ENCODE measurements around the gene GRK4.
"Not testable (repeated sequence)": the region's sequence is repeated elsewhere in the genome, so short reads cannot be mapped to it uniquely, and the experiment has no call there.

GRK4 gene

DNA sequence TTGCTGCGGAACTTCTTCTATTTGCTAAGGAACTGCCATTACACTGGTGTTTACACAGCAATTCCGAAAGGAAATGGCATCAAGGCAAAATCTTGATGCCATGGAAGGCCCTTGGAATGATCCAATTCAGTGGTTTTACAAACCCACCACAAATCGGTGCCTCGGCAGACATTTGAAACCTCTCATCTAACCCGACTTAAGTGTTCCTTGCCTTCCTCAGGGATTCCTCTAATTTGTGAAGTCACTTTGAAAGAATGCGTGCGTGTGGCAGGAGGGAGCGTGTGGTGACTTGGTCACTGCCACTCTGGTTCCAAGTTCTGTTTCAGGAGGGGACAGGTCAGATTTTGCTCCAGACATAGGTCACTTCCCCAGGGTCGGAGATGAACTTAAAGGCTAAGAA lies 4.9 kb upstream of the GRK4 start:
- DNase-seq (ENCODE audit: low read depth) = peak; percentile 72

DNA sequence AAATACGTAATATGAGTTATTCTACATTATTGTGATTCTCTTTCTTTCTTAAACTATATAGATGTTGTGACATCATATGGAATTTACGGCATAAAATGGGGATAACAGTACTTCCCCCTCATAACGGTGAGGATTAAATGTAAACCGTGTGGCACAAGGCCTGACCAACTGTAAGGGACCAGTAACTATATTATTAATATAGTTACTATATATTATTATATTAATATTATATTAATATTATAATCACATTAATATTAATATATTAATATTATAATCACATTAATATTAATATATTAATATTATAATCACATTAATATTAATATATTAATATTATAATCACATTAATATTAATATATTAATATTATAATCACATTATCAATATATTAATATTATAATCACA lies 2.9 kb upstream of the GRK4 start:
- not testable (repeated sequence) for DNase-seq (ENCODE audit: low read depth)

DNA sequence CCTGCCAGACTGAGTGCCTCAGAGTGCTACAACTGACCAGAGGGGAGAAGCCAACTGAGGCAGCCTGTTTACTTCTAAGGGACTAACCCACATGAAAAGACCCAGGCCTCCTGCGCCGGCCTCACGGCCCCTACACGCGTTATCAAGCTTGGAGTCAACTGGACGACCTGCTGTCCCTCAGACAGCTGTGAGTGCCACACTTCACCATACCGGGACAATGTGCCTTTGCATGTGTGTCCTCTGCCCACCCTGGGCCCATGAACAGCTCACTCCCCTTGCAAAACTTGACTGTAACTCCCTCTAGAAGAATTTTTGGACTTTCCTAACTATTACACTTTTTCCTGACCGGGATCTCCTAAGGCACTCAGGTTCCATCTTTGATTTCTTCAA lies 2.0 kb upstream of the GRK4 start:
- DNase-seq (ENCODE audit: low read depth) = no peak

DNA sequence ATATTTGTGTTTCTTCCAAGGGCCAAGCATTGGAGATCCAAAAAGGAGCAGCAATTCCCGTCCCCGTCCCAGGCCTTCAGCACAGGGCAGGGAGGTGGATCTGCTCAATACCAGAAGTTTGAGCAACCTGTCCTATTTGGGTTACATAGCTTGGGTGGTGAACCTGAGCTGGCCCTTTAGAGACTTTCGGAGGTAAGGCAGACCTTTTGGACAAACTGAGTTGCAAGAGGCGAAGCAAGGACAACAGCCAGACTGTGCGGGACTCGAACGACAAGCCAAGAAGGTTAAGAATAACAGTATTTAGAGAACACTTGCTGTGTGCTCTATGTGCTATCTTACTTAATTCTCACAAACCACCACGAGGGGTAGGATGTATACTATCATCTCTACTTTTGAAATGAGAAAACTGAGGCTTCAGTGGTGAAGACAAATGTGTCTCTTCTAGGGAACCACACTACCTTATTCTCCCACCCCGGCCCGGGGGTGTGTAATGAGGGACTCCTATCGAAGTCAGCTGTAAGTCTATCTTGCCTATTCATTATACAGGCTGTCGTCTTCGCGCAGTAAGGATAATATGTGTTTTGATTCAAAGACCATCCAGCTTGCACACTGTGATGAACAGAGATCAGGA lies 1.4 kb upstream of the GRK4 start:
- DNase-seq (ENCODE audit: low read depth) = no peak

DNA sequence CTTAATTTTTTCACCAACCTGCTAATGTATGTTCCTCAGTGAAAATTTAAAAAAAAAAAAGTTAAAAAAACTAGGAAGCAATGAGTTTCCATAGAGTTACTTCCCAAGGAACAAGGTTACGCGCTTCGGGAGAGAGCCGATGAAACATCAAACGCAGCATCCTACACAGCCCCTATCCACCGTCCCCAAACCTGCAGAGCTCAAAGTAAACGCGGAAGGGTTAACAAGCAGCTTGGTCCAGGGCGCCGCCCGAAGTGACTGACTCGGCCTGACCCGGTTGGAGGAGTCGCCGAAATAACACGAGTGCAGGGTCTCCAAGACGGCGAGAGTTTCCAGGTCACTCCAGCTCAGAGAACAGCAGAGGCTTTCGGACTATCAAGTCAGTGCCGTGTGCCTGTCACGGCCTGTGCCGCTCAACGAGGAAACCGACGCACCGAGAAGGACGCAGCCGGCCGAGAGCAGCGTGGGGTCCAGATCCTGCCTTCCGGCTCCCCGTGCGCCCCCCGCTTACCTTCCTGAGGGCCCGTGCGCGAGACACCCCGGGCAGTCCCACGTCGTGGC lies 677 bp upstream of the GRK4 start:
- peak; percentile 32 for DNase-seq (ENCODE audit: low read depth)

DNA sequence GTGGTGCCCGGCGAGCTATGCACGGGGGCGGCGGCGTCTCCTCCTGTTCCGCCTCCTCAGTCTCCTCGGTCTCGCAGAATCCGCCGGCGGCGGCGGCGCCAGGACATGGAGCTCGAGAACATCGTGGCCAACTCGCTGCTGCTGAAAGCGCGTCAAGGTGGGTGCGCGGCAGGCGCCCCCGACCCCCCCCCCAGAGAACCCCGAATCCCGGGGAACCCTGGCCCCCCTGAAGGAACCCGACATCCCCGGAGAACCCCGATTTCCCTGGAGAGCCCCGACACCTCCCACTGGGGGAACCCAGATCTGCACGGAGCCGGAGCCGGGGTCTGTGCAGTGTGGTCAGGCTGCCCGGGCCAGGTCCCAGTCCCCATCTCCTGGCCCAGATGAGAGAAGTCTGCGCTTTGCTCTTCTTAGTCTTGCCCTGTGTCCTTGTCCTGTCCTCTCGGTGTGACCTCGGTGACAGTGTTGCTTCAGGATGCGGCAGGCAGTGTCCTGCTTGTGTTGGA lies 648 bp downstream of the GRK4 start:
- DNase-seq (ENCODE audit: low read depth) = peak; percentile 60

DNA sequence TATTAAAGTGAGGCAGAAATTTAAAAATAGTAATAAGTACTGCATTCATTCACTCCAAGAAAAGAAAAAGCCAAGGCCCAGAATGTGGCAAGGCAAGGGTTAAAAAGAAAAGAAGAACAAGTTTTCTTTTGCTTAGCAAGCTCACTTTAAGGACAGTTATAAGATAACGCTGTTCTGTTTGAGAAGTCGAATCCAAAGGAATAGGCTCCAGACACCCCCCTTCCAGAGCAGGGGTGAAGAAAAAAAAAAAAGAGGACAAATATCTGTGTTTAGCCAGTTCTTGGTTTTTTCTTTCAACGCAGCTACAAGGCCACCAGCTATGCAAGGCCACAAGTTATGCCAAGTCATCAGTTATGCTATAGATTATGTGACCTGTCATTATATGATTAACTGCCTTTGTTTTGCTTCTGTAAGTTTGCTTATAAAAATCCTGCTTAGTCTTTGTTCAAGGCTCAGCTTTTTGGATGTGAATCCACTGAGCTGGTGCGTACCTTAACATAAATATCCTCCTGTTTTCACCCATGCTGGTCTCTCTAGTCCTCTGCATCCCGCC lies 1.4 kb downstream of the GRK4 start:
- DNase-seq (ENCODE audit: low read depth) = no peak

DNA sequence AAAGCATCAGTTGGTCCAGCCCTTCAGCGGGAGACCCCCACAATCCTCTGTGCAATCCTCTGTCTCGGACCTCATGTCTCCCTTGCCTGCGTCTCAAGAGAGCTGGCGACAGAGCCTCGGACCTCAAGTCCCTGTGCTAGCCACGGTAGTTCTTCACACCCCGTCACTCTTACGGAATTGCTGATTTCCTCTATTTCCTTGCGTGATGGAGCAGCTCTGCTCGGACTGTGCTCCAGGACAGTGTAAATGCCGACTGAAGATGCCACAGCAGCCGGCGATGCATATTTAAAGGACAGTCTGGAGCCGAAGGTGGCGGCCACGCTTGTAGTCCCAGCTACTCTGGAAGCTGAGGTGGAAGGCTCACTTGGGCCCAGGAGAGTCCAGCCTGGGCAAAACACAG lies 1.9 kb downstream of the GRK4 start:
- DNase-seq (ENCODE audit: low read depth) = no peak

DNA sequence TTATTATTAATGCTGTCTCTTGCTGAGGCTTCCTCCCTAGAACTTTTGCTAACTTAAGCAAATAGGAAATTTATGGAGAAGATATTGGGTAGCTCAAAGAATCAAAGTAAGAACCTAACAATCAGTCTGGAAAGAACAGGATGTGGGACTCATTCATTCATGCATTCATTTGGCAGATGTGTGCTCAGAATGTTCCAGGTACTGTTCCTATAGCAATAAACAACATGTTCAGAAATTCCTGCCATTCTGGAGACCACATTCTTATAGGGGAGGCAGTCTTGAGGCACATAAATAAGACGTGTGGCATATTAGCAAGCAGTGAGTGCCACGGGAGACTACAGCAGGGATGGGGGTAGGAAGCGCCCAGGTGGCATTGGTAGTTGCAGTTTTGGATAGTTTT lies 5.0 kb downstream of the GRK4 start:
- no peak for DNase-seq (ENCODE audit: low read depth)

DNA sequence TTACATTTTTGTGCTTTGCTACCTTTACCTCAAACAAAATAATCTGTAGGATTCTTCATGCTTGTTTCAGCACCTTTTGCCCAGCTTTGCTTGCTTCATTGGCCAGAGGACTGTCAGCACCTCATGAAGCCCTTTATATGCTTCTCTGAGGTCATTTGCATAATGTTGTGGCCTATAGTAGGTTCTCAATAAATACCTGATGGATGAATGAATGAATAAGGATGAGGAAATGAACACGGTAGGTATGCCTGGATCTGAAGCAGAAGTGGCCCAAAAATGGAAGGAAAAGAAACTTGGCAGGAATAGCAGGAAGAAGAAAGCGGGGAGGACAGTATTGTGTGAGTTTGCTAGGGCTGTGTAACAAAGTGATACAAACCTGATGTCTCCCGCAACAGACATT lies 7.9 kb downstream of the GRK4 start:
- DNase-seq (ENCODE audit: low read depth) = no peak

DNA sequence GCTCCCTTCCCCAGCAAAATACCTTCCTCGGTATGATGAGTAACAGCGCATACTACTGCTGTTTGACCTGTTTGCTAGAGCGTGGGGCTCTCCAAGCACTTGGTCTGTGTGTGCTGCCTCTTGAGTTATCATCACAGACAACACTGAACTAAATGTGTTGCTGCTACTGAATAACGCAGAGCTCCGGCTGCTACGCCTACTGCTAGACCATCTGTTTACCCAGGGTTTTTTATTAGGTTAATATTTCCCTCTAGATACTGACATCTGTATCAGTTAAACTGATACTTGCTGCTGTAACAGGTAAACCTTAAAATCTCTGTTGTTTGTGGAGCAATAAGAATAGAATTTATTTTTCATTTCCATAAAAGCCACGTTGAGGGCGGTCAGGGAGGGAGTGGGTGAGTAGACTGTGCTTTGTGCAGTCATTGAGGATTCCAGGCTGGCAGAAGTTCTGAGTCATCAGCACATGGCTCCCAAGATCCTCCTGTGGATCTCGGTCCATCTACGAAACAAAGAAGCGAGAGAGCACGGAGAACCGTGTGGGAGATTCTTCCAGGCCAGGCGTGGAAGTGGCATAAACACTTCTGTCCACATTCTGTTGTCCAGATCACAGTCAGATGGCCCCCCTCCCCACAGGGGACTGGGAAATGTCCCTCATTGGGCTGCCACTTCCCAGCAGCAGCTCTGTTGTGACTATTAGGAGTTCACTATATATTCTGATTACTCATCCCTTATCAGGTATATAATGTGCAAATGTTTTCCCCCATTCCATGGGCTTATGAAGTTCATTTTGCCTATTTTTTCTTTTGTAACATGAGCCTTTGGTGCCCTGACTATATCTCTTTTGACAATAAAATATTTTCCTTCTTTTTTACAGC lies 14.1 kb downstream of the GRK4 start:
- DNase-seq (ENCODE audit: low read depth) = no peak

DNA sequence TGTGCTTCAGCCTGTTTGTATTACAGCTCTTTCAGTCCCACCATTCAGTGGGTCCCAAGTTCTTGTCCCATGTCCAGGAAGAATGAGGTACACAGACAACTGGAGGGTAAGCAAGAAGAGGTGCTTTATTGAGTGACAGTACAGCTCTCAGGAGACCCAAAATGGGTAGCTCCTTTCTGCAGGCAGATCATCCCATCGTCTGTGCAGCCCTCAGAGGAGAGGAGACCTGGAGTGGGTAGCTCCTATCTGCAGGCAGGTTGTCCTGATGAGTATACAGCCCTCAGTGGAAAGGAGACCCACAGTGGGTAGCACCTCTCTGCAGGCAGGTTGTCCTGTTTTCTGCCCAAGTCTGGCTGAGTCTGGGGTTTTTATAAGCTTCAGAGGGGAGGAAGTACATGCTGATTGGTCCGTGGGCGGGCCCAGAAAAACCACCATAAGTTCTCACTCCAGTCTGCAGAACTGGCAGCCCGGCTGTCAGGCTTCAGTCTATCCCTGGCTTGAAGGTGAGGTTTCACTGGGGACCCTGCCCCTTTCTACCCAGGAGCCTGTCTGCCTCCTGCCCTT lies 18.0 kb downstream of the GRK4 start:
- no peak for DNase-seq (ENCODE audit: low read depth)

DNA sequence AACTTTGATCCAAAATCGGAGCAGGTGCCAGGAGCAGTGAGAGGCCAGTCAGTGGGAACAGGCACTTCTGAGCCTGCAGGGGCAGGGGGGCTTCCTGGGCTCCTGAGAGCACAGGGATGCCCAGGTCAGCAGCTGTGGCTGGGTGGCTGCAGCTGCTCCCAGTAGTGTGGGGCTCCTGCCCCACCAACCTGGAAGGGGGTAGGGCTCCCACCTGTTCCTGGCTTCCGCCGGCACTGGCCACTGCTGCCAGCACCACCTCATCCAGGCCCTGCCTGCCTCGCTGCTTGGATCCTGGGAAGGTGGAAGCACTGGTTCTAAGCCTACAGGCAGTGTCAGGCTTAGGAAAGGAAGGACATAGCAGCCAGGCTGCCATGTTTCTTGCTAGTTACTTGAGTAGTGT lies 18.6 kb downstream of the GRK4 start:
- DNase-seq (ENCODE audit: low read depth) = no peak

DNA sequence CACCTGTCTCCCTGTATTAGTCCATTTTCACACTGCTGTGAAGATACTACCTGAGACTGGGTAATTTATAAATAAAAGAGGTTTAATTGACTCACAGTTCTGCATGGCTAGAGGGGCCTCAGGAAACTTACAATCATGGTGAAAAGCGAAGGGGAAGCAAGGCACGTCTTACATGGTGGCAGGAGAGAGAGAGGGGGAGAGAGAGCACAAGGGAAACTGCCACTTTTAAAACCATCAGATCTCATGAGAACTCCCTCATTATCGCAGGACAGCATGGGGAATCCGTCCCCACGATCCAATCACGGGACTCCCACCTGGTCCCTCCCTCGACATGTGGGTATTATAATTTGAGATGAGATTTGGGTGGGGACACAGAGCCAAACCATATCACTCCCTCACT lies 20.3 kb downstream of the GRK4 start:
- DNase-seq (ENCODE audit: low read depth) = not testable (repeated sequence)

DNA sequence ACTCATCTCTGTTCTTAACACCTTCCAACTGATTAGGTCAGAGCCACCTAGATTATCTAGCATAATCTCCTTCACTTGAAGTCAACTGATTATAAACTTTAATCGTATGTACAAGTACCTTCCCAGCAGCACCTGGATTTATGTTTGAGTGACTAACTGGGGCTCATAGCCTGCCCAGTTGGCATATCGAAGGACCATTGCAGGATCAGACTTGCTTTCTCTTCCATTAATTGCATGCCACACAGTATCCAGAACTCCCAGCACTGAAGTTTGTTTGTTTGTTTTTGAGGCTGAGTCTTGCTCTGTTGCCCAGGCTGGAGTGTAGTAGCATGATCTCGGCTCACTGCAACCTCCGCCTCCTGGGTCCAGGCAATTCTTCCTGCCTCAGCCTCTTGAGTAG lies 27.9 kb downstream of the GRK4 start:
- DNase-seq (ENCODE audit: low read depth) = no peak

DNA sequence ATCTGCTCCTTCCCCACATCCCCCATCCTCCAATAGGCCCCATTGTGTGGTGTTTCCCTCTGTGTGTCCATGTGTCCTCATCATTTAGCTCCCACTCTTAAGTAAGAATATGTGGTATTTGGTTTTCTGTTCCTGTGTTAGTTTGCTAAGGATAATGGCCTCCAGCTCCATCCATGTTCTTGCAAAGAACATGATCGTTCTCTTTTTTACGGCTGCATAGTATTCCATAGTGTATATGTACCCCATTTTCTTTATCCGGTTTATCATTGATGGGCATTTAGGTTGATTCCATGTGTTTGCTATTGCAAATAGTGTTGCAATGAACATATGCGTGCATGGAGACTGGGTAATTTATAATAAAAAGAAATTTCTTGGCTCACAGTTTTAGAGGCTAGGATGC lies 31.5 kb downstream of the GRK4 start:
- DNase-seq (ENCODE audit: low read depth) = no peak

DNA sequence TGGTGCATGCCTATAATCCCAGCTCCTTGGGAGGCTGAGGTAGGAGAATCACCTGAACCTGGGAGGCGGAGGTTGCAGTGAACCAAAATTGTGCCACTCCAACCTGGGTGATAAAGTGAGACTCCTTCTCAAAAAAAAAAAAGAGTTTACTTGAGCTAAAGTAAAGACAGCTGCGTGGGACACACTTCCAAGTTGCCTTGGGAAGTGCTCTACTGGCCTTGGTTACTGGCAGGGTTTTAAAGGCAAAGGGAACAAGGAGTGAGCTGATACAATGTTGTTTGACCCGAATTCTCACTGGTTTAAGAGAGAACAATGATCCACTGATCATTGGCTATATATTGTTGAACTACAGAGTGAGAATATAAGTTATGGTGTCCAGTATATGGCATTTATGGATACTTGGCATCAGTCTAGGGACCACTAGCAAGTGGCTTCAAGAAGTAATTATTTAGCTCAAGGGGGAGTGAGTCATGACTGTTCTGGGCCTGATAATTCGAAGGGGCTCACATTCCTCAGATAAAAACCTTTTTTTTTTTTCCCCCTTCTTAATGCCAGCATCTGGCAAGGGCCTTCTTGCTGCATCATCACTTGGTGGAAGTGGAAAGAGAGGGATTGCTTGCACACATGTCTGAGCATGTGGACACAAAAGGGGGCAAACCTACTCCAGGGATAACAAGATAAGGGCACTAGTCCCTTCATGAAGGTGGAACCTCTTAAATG lies 32.3 kb downstream of the GRK4 start:
- DNase-seq (ENCODE audit: low read depth) = no peak

DNA sequence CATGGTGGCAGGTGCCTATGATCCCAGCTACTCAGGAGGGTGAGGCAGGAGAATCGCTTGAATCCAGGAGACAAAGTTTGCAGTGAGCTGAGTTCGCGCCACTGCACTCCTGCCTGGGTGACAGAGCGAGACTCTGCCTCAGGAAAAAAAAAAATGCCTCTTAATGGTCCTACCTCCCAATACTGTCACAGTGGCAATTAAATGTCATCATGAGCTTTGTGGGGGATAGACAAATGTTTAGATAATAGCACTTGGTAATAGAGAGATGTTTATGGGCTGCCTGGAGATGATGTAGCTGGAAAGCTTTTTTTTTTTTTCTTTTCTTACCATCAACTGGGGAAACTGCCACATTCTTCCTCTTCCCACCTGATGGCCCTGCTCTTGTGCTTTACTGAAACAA lies 33.0 kb downstream of the GRK4 start:
- DNase-seq (ENCODE audit: low read depth) = no peak

DNA sequence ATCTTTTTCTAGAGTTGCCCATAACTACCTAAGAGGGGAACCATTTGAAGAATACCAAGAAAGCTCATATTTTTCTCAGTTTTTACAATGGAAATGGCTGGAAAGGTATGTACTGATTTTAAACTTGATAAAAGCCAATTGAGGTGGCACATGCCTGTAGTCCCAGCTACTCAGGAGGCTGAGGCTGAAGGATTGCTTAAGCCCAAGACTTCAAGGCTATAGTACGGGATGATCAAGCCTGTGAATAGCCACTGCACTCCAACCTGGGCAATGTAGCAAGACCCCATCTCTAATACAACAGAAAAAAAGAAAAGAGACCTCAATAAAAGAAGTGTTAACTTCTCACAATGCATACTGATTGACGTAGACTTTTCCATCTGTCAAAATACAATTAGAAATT lies 44.4 kb downstream of the GRK4 start:
- DNase-seq (ENCODE audit: low read depth) = no peak

DNA sequence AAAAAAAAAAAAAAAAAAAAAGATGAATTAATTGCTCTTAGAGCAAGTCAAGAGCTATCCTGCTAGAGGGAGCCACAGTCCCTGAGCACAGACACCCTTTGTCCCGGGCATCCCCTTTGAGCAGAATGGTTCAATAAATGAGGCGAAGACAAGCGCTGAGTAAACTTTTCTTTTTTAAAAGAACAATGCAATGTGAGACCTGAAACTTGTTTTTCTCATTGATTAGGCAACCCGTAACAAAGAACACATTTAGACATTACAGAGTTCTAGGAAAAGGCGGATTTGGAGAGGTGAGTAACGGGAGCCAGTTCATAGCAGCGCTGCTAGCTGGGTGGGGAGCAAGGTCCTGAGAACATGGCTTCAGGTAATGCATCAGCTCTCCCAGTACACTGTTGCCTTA lies 46.1 kb downstream of the GRK4 start:
- DNase-seq (ENCODE audit: low read depth) = peak; percentile 86

DNA sequence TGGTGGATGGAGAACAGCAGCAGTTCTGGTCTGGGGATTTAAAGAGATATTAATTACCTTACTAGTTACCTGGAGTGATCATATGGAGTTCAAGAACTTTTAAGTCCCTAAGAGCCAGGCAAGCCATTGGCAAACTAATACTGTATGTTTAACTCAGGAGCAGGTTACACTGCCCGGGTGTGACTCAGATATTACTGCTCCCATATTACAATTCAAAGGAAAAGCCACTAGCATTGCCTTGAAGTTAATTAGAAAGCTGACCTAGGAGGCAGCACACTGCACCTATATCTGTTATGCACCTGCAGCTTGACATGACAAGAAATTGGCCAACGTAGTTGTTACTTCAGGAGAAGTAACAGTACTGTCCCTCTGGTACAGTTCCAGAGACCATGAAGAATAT lies 47.2 kb downstream of the GRK4 start:
- peak; percentile 25 for DNase-seq (ENCODE audit: low read depth)

DNA sequence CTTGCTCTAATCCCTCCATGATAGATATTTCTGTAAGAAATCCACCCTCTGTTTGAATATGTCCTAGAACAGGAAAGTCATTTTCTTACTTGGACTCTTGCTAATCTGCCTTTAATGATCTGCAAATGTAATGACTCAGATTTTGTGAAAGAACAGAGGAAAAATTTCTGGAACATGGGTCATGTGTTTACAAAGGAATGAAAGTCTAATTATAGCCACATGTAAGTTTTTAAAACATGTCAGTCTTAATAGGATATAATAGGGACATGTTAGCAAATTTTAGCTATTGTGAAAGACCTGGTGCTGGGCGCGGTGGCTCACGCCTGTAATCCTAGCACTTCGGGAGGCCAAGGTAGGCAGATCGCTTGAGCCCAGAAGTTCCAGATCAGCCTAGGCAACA lies 47.6 kb downstream of the GRK4 start:
- peak; percentile 91 for DNase-seq (ENCODE audit: low read depth)
